Measurements from ENCODE around the gene ACAD10. TPM values are rescaled to one million over a fixed set of nuclear protein-coding genes. Genes with fewer than 3 reads are reported as not detected.
"Not testable (repeated sequence)": the region's sequence is repeated elsewhere in the genome, so short reads cannot be mapped to it uniquely, and the experiment has no call there.

ACAD10 gene
- total RNA-seq (27.5 TPM), polyA plus RNA-seq (16.4 TPM)

DNA sequence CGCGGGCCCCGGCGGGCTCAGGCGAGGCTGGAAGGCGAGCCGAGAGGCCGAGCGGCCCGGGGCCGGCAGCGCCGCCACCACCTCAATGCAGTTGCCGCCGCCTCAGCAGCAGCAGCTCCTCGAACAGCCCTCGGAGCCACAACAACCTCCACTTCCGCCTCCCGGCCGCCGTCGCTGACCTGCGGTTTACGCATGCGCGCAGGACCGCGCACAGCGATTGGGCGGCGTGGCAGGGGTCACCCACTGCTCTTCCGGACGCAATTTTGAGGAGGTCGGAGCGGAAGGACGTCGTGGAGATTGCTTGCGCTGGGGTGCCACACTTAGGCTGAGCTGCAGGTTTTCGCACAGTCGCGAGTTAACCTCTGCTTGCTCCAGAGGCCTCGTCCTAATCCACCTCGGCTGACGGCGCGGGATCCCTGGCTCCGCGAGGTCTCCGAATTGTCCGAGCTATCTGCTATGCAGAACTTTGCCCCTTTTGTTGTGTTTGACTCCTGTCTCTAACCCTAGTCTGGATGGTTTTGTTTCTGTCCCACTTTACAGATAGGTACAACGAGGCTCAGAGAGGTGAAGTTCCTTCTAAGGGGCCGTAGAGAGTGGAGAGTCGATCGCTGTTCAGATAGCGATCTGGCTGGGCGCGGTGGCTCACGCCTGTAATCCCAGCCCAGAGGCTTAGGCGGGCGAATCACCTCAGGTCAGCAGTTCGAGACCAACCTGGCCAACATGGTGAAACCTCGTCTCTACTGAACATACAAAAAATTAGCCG, at the start of gene ACAD10, which contains the start of gene BRAP:
TSS of gene ACAD10 (plus strand) at position 243 of the 763 bp plus-strand sequence. CDS start 6,657 bp downstream, outside the sequence.
TSS of gene BRAP (minus strand) at position 146 of the 763 bp plus-strand sequence. CDS start 164 bp downstream, outside the sequence.
- under 1% methylated on average over 63 of the region's 63 CpGs for WGBS
- H3K27ac ChIP-seq (ENCODE audit: low read depth): peak within 1 kb of the TSS; percentile 51
- peaks cover 2% of the 10 kb centered on the region for H3K4me1 ChIP-seq (ENCODE audit: insufficient read depth)
- H3K36me3 ChIP-seq (ENCODE audit: insufficient read depth): no peaks in the 10 kb centered on the region
- DNase-seq (ENCODE audit: extremely low spot score): peak; percentile 77
- peak within 1 kb of the TSS; percentile 99 for H3K4me3 ChIP-seq (ENCODE audit: low read depth, low read length)

DNA sequence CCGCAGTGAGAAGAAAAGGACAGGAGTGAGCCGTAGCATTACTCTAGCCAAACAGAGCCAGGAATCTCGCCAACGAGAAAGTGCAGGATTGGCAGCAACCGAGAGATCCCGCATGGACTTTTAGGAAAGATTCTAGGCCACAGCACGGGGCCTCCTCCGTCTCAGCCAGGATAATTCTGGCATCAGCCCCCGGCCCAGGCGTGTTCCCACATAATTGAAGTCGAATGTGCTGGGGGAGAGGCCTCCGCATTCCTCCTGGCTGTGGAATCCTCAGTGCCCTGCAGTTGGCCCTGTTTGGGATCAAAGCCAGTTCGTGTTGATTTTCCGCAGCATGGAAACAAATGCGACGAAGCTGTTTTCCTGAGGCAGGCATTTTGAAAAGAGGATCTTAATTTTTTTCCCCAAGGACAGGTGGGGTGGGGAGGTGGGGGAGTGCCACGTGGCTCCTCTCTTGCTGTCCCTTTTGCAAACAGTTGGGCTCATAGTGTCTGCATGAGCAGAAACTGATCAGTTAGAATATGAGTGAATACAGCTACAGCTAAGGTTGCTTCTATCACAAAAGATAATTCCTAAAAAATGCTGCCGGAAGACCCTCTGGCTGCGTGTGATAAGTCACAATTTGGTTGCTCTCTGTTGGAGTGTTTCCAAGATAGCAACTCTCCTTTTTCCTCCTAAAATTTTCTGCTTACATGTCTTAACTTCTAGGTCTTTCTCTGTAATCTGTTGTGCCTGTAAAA, 49.5 kb upstream of the ACAD10 start:
- H3K27ac ChIP-seq (ENCODE audit: low read depth): peak overlapping the region; percentile 62
- no peaks in the 10 kb centered on the region for H3K36me3 ChIP-seq (ENCODE audit: insufficient read depth)
- DNase-seq (ENCODE audit: extremely low spot score): peak; percentile 83
- no peaks in the 10 kb centered on the region for H3K4me1 ChIP-seq (ENCODE audit: insufficient read depth)
- no peak overlapping the region for H3K4me3 ChIP-seq (ENCODE audit: low read depth, low read length)
- WGBS: 16% methylated on average over 19 of the region's 19 CpGs

DNA sequence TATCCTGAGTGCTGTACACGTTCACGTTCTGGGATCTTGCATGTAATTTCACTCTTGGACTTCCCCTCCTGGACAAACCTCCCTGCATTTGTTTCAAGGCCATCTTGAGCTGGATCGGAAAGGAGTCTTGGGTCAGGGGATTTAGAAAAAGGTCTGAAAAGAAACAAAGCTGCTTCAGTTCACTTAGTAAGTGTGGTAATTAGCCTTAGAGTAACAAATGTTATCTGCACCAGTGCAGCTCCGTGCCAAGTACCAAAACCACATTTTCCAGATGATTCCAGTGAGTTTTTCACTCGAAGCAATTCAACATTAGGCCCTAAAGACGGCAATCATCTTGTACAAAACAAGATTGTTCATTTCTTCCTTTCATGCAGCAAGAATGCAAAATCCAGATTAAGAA, 47.3 kb upstream of the ACAD10 start:
- no peak overlapping the region for H3K4me3 ChIP-seq (ENCODE audit: low read depth, low read length)
- DNase-seq (ENCODE audit: extremely low spot score): no peak
- 61% methylated on average over 6 of the region's 6 CpGs for WGBS
- no peak overlapping the region for H3K27ac ChIP-seq (ENCODE audit: low read depth)
- no peaks in the 10 kb centered on the region for H3K36me3 ChIP-seq (ENCODE audit: insufficient read depth)
- no peaks in the 10 kb centered on the region for H3K4me1 ChIP-seq (ENCODE audit: insufficient read depth)

DNA sequence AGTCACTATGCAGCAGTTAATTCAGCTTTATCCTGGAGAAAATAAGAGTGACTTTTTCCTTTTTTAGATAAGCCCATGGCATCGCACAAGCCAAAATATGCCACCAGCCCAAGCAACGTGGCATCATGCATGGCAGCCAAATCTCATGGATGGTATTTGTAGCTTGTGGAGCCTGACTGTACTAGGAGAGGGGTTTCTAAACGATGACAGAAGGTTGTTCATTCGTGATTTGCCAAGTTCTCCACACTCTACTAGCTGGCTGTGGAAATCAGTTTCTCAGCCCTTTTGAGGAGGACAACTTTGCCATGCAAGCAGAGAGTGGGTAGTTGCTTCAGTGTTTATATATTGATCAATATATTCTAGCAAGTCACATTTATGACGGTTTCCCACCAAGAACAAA, 45.3 kb upstream of the ACAD10 start:
- DNase-seq (ENCODE audit: extremely low spot score): no peak
- Histone ChIP-seq H3K4me1 (ENCODE audit: insufficient read depth) (no peaks in the 10 kb centered on the region), H3K36me3 (ENCODE audit: insufficient read depth) (no peaks in the 10 kb centered on the region), H3K4me3 (ENCODE audit: low read depth, low read length) (no peak overlapping the region), H3K27ac (ENCODE audit: low read depth) (no peak overlapping the region)
- 88% methylated on average over 5 of the region's 5 CpGs for WGBS

DNA sequence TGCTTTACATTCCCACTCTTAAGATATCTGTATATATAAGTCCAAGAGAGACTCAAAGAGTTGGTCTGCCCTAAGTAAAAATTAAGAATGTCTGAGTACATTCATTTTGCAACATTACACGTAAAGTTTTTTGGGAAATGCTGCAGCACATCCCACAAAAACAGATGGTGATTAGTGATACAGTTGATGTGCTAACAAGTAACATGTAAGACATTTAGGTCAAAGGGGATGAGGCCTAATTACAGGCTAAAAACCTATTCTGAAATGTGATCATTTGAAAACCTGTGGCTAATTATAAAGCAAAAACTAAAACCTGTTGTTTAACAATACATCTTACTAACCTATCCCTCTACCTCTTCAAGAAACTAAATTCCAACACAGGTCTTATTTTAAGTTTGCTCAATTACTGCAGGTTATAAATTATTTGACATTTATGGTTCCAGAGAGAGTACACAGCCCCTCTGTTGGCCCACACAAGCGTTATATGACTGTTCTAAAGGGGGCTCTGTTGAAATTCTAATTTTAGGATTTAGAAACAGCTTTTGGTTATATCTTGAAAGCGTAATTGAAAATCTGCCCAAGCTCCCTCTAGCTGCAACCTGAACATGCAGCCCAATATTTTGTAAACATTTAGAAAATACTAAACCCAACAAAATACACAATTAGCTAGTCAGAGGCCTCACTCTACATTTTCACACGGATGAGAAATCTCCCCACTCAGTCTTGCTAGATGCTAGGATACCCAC, 43.0 kb upstream of the ACAD10 start:
- Histone ChIP-seq H3K4me1 (ENCODE audit: insufficient read depth) (no peaks in the 10 kb centered on the region), H3K4me3 (ENCODE audit: low read depth, low read length) (no peak overlapping the region), H3K27ac (ENCODE audit: low read depth) (no peak overlapping the region), H3K36me3 (ENCODE audit: insufficient read depth) (peaks cover 1% of the 10 kb centered on the region)
- 29% methylated on average over 4 of the region's 4 CpGs for WGBS
- peak; percentile 32 for DNase-seq (ENCODE audit: extremely low spot score)

DNA sequence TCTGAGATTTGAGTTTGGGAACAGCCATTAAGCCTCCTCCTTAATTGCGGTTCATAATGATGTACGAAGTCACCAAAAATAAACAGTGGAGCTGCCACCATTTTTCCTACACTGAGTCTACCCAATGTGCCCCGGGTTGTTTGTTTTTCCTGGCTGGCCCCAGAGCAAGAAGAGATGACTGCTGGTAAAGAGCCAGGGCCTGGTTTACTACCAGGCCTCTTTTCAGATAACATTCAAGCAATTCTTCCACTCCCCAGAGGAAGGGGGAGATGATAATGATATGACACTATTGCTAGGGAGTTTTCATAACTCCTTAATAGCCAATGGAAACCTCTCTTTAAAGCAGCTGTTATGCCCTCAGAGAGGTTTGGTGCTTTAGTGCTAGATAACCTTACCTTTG, 42.4 kb upstream of the ACAD10 start:
- no peaks in the 10 kb centered on the region for H3K4me1 ChIP-seq (ENCODE audit: insufficient read depth)
- WGBS: 33% methylated on average over 3 of the region's 3 CpGs
- DNase-seq (ENCODE audit: extremely low spot score): peak; percentile 21

DNA sequence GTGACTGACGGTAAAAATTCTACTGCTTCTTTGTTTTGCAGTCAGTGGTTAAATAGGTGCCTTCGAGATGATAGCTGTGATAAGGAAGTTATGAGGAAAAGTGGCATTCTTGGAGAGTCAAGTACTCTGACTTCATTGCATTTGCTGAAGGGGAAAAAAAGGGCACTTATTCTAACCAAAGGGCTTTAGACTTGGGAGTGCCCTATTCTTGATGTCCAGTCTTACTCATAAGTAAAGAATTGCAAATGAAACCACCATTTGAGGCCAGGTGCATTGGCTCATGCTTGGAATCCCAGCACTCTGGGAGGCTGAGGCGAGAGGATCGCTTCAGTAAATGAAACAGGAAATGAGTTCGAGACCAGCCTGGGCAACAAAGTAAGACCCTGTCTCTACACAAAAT, 40.4 kb upstream of the ACAD10 start:
- Histone ChIP-seq H3K27ac (ENCODE audit: low read depth) (no peak overlapping the region), H3K4me1 (ENCODE audit: insufficient read depth) (no peaks in the 10 kb centered on the region), H3K36me3 (ENCODE audit: insufficient read depth) (peaks cover 4% of the 10 kb centered on the region), H3K4me3 (ENCODE audit: low read depth, low read length) (no peak overlapping the region)
- no peak for DNase-seq (ENCODE audit: extremely low spot score)
- 90% methylated on average over 5 of the region's 5 CpGs for WGBS

More for the DNA sequence above, 42.4 kb upstream of the ACAD10 start:
- no peak overlapping the region for H3K4me3 ChIP-seq (ENCODE audit: low read depth, low read length)
- peak overlapping the region; percentile 54 for H3K27ac ChIP-seq (ENCODE audit: low read depth)
- H3K36me3 ChIP-seq (ENCODE audit: insufficient read depth): peaks cover 1% of the 10 kb centered on the region

DNA sequence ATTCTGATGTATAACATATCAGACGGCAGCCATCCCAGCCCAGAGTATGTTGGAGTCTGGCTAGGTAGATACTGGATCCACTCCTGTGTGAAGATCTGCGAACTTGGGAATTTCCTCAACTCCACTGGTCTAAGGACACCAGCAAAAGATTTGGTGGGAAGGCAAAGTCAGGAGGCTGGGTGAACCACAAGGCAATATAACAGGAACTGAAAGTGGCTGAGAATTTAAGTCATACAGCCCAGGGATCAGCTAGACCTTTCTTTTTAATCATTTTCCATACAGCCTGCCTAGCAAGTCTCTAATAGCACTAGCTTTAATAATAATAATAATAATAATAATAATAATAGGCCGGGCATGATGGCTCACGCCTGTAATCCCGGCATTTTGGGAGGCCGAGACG, 34.9 kb upstream of the ACAD10 start:
- WGBS: 94% methylated on average over 7 of the region's 7 CpGs
- Histone ChIP-seq H3K36me3 (ENCODE audit: insufficient read depth) (peaks cover 8% of the 10 kb centered on the region), H3K4me3 (ENCODE audit: low read depth, low read length) (no peak overlapping the region), H3K4me1 (ENCODE audit: insufficient read depth) (no peaks in the 10 kb centered on the region), H3K27ac (ENCODE audit: low read depth) (no peak overlapping the region)
- no peak for DNase-seq (ENCODE audit: extremely low spot score)

DNA sequence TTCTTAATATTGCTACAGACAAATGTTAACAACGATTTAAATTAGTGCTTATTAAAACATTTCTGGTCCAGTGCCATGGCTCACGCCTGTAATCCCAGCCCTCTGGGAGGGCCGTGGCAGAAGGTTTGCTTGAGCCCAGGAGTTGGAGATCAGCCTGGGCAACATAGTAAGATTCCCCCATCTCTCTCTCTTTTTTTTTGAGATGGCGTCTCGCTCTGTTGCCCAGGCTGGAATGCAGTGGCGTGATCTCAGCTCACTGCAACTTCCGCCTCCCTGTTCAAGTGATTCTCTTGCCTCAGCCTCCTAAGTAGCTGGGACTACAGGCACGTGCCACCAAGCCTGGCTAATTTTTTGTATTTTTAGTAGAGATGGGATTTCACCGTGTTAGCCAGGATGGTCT, 33.3 kb upstream of the ACAD10 start:
- WGBS: 91% methylated on average over 9 of the region's 9 CpGs
- peaks cover 10% of the 10 kb centered on the region for H3K36me3 ChIP-seq (ENCODE audit: insufficient read depth)
- H3K27ac ChIP-seq (ENCODE audit: low read depth); H3K4me1 ChIP-seq (ENCODE audit: insufficient read depth); DNase-seq (ENCODE audit: extremely low spot score); H3K4me3 ChIP-seq (ENCODE audit: low read depth, low read length): not testable (repeated sequence)

DNA sequence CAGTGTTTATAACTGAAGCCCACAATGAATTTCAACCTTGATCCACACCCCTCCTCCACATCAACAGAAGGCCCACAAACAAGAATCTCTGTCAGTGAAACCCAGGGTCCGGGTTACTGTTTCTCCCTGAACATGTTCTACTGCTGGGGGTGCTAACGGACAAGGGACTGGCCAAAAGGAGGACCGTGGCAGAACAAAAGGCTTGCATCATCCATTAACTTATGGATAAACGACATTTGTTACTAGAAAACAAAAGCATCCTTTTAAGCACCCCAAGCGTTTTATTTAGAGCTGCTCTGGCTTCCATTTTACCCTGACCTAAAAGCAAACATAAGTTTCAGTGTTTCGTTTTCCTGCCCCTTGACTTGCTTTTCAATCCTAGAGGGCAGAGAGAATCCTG, 32.3 kb upstream of the ACAD10 start:
- Histone ChIP-seq H3K27ac (ENCODE audit: low read depth) (no peak overlapping the region), H3K4me3 (ENCODE audit: low read depth, low read length) (no peak overlapping the region), H3K4me1 (ENCODE audit: insufficient read depth) (no peaks in the 10 kb centered on the region), H3K36me3 (ENCODE audit: insufficient read depth) (peaks cover 9% of the 10 kb centered on the region)
- WGBS: 88% methylated on average over 6 of the region's 6 CpGs
- no peak for DNase-seq (ENCODE audit: extremely low spot score)

DNA sequence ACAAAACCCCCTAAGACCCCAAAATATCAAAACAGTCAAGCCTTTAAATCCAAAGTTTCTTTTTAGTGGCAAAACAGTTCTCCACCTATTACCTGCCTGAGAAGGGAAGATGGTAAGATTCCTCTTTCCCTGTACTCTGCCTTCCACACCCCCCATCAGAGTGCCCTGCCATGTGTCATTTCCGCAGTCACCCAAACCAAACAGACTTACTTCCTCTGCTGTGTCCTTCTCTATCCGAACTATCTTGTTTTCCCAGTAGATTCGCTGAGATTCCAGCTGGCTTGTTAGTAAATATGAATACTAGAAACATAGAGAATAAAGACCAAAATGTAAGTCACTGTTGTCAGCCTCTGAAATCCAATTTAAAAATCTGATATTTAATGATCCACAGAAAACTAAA, 30.5 kb upstream of the ACAD10 start:
- Histone ChIP-seq H3K27ac (ENCODE audit: low read depth) (no peak overlapping the region), H3K4me3 (ENCODE audit: low read depth, low read length) (no peak overlapping the region), H3K36me3 (ENCODE audit: insufficient read depth) (peaks cover 11% of the 10 kb centered on the region), H3K4me1 (ENCODE audit: insufficient read depth) (no peaks in the 10 kb centered on the region)
- WGBS: 94% methylated on average over 3 of the region's 3 CpGs
- no peak for DNase-seq (ENCODE audit: extremely low spot score)

DNA sequence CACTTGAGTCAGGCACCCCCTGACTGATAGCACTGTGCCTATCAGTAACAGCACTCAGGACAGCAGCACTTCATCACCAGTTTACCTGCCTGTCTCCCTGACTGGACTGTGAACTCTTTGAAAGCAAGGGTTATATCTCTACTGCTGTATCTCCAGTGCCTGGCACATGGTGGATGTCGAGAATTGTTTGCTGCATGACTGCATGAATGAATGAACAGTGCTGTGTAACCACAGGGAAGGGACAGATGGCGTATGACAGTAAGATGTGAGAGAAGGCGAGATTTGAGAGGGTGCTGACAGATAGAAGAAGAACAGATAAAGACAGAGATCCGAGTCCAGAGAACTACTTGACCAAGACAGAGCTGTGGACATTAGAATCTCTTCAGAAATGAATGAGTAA, 29.8 kb upstream of the ACAD10 start:
- no peaks in the 10 kb centered on the region for H3K4me1 ChIP-seq (ENCODE audit: insufficient read depth)
- peaks cover 11% of the 10 kb centered on the region for H3K36me3 ChIP-seq (ENCODE audit: insufficient read depth)
- H3K27ac ChIP-seq (ENCODE audit: low read depth): no peak overlapping the region
- no peak for DNase-seq (ENCODE audit: extremely low spot score)
- 80% methylated on average over 4 of the region's 4 CpGs for WGBS
- no peak overlapping the region for H3K4me3 ChIP-seq (ENCODE audit: low read depth, low read length)

DNA sequence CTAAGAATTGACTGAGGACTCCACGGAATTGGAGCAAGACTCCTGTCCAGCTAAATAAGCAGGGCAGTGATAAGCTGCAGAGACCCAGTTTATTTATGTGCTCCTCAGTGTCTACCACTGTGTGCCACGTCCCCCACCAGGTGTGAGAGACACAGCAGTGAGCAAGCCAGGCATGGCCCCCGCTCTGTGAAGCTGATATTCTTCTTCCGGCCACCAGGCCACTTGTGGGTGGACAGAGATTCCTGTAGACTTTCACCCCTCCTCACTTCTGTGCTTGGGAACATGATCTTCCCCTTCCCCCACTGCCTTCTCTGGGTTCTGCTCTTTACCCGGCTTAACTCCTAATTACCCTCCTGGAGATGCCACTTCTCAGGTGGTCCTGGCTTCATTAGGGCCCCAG, 21.4 kb upstream of the ACAD10 start:
- H3K27ac ChIP-seq (ENCODE audit: low read depth): no peak overlapping the region
- H3K36me3 ChIP-seq (ENCODE audit: insufficient read depth): peaks cover 1% of the 10 kb centered on the region
- no peak for DNase-seq (ENCODE audit: extremely low spot score)
- H3K4me1 ChIP-seq (ENCODE audit: insufficient read depth): no peaks in the 10 kb centered on the region
- WGBS: 83% methylated on average over 5 of the region's 5 CpGs
- H3K4me3 ChIP-seq (ENCODE audit: low read depth, low read length): no peak overlapping the region
